PC-3 (cell line): ENCODE data around the gene TBK1.

Source experiments
- EZH2 ChIP-seq: fragments of 300-600 bp; sonication (generic); IDR thresholded peaks from one replicate; pipeline ENCODE4 v1.6.1; 2017; ENCODE audit warnings: antibody characterized with exemption, mild to moderate bottlenecking, low read length; ENCODE audit not compliant: unreplicated experiment
- EZH2phosphoT487 ChIP-seq: fragments of 300-600 bp; sonication (generic); IDR thresholded peaks from 2 replicates; pipeline ENCODE4 v1.6.1; 2018; ENCODE audit warnings: mild to moderate bottlenecking, antibody characterized with exemption, low read length, borderline replicate concordance
- TF ChIP-seq, protein P1 (sequence below): fragments of 300-600 bp; sonication (generic); conservative IDR thresholded peaks from 2 replicates; pipeline ENCODE4 v1.5.1; 2017; ENCODE audit warnings: antibody characterized with exemption, low read depth, mild to moderate bottlenecking, low read length

DNA sequence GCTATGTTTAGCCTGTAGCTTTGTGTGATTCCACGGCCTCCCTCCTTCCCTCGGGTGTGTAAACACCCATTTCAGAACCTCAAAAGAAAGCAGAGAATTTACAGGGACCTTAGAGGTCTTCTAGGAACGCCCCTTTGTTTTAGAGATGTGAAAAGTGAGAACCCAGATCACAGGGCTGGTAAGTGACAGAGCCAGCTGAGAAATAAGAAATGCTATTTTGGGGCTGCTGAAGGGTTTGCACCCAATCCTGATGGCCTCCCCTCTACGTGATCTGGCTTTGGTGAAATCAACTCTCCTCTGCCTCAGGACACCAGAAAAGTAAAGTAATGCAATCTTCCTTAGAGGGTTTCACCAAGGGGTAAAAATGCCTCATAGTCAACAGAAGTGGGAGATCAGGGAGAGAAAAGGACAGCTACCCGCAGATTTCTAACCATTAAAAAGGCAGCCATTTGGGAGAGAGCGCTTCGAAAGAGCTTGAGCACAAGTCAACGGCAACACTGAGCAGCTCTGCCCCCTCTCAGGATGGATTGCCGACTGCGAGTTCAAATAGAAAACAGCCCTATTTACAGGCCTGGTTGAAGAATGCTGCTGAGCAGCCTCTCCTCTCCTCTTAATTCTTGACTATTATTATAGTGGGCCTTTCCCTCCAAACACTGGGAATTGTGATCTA is 79.9 kb downstream of the TBK1 start:
- TF ChIP-seq, protein P1, sequence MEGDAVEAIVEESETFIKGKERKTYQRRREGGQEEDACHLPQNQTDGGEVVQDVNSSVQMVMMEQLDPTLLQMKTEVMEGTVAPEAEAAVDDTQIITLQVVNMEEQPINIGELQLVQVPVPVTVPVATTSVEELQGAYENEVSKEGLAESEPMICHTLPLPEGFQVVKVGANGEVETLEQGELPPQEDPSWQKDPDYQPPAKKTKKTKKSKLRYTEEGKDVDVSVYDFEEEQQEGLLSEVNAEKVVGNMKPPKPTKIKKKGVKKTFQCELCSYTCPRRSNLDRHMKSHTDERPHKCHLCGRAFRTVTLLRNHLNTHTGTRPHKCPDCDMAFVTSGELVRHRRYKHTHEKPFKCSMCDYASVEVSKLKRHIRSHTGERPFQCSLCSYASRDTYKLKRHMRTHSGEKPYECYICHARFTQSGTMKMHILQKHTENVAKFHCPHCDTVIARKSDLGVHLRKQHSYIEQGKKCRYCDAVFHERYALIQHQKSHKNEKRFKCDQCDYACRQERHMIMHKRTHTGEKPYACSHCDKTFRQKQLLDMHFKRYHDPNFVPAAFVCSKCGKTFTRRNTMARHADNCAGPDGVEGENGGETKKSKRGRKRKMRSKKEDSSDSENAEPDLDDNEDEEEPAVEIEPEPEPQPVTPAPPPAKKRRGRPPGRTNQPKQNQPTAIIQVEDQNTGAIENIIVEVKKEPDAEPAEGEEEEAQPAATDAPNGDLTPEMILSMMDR: no peak
- TF ChIP-seq EZH2 (no peak), EZH2phosphoT487 (no peak)
